Upper lobe of left lung (tissue), 6 donors: Measurements from ENCODE around the gene TLX3. TPM values are rescaled to one million over a fixed set of nuclear protein-coding genes. Genes with fewer than 3 reads are reported as not detected.

ENCODE experiments used
- ATAC-seq, 2 donors: fragments of 200-7000 bp; cut with Tn5 transposase; one replicate each; pipeline ENCODE4 v1.9.1; 2022; ENCODE audit warnings: mild to moderate bottlenecking in 2 of 2, moderate library complexity in 2 of 2; ENCODE audit not compliant: low FRiP score in 2 of 2
- DNase-seq, 2 donors: peaks; one replicate each; pipeline ENCODE4 v3.0.0-alpha.2; 2019 to 2020
- H3K27ac ChIP-seq, 4 donors: fragments of 200-600 bp; sonication (generic); one replicate each; pipeline ENCODE4 v1.5.1; 2016 to 2019
- H3K27me3 ChIP-seq, 4 donors: fragments of 200-600 bp; sonication (generic); one replicate each; pipeline ENCODE4 v1.5.1; 2017 to 2019
- H3K36me3 ChIP-seq, 4 donors: fragments of 200-600 bp; sonication (generic); one replicate each; pipeline ENCODE4 v1.5.1; 2016 to 2019
- H3K4me1 ChIP-seq, 4 donors: fragments of 200-600 bp; sonication (generic); one replicate each; pipeline ENCODE4 v1.5.1; 2018 to 2019
- H3K4me3 ChIP-seq, 4 donors: fragments of 200-600 bp; sonication (generic); one replicate each; pipeline ENCODE4 v1.5.1; 2017 to 2019; ENCODE audit warnings: mild to moderate bottlenecking in 2 of 4, moderate library complexity in 1 of 4
- H3K9me3 ChIP-seq, 4 donors: fragments of 200-600 bp; sonication (generic); one replicate each; pipeline ENCODE4 v1.5.1; 2018 to 2019
- CTCF ChIP-seq, 6 experiments: fragments of 450-650 bp in 4 of 6; fragments of 200-600 bp in 2 of 6; sonication (generic) in 2 of 6; IDR thresholded peaks; one replicate each; pipeline ENCODE4 v1.5.1; 2016 to 2019; ENCODE audit warnings: antibody characterized with exemption in 6 of 6
- EP300 ChIP-seq, 4 donors: sonication (generic); formaldehyde crosslinking; IDR thresholded peaks; one replicate each; pipeline ENCODE4 v1.5.1; 2017; ENCODE audit warnings: antibody characterized with exemption in 4 of 4, control low read depth in 2 of 4
- POLR2A ChIP-seq, 4 donors: fragments of 450-650 bp; IDR thresholded peaks; one replicate each; pipeline ENCODE4 v1.5.1; 2016 to 2017; ENCODE audit warnings: antibody characterized with exemption in 4 of 4, mild to moderate bottlenecking in 2 of 4
- POLR2AphosphoS5 ChIP-seq, 2 donors: sonication (generic); formaldehyde crosslinking; IDR thresholded peaks; one replicate each; pipeline ENCODE4 v1.5.1; 2017; ENCODE audit warnings: antibody characterized with exemption in 2 of 2
- WGBS, 2 donors: methylation state at CpG; one replicate each; pipeline ENCODE4 v1.1.5; 2017 to 2018; 5-methylcytosine and 5-hydroxymethylcytosine counted together
- total RNA-seq, 6 donors: library from RNA; depleted of rRNA in 4 of 6; stranded (reverse); fragments of >200 nt in 4 of 6; gene quantifications; one replicate each; pipeline versions ENCODE4 v1.1.0 to v1.2.1, GENCODE V29; 2016 to 2021
- donor health status: DM: no; HTN: no; CAD: no; lungs with moderate emphysema.
- donor health status: DM: no; HTN: yes; CAD: no; lungs with severe emphysema.

TLX3 gene
- total RNA-seq, 6 donors from 2014 or later = not detected

GRCh38 chr5:171335616-171336015 is 26.6 kb downstream of the TLX3 start:
- Histone ChIP-seq H3K27ac (no peak overlapping the region), H3K4me3 (no peak overlapping the region), H3K36me3 (no peaks in the 10 kb centered on the region), H3K4me1 (peaks cover 2 to 11% (median 9%) of the 10 kb centered on the region in 4 donors), H3K27me3 (no peaks in the 10 kb centered on the region), H3K9me3 (no peaks in the 10 kb centered on the region)
- ATAC-seq (no peak), DNase-seq (no peak)
- 81 to 85% methylated on average over 6 to 8 of the region's 8 CpGs for WGBS, 2 donors
- TF ChIP-seq CTCF (IDR thresholded peaks at IDR 0.05) (no peak), POLR2A (IDR thresholded peaks at IDR 0.05) (no peak), EP300 (IDR thresholded peaks at IDR 0.05) (no peak), POLR2AphosphoS5 (IDR thresholded peaks at IDR 0.05) (no peak)

GRCh38 chr5:171336521-171337209 is 27.6 kb downstream of the TLX3 start:
- Histone ChIP-seq H3K27me3 (no peaks in the 10 kb centered on the region), H3K4me1 (peaks cover 2 to 11% (median 9%) of the 10 kb centered on the region in 4 donors), H3K27ac (no peak overlapping the region), H3K9me3 (no peaks in the 10 kb centered on the region), H3K4me3 (peak overlapping the region in 2 of 4 donors; percentile 31 to 45), H3K36me3 (no peaks in the 10 kb centered on the region)
- ATAC-seq (peak in 1 of 2 donors; percentile 82), DNase-seq (no peak)
- WGBS, 2 donors = 8 to 22% methylated on average over 21 to 31 of the region's 31 CpGs
- TF ChIP-seq POLR2A (IDR thresholded peaks at IDR 0.05) (no peak), CTCF (IDR thresholded peaks at IDR 0.05) (peak in 5 of 6 experiments; percentile 28 to 36 (median 34))

- no peak for DNase-seq
- Histone ChIP-seq H3K27me3 (no peaks in the 10 kb centered on the region), H3K4me1 (peaks cover 2 to 11% (median 9%) of the 10 kb centered on the region in 4 donors), H3K9me3 (no peaks in the 10 kb centered on the region), H3K27ac (no peak overlapping the region), H3K36me3 (no peaks in the 10 kb centered on the region), H3K4me3 (peak overlapping the region in 2 of 4 donors; percentile 31 to 45)
- ATAC-seq = no peak
- WGBS, 2 donors = 30 to 32% methylated on average over 11 of the region's 11 CpGs
- TF ChIP-seq POLR2AphosphoS5 (IDR thresholded peaks at IDR 0.05) = no peak
- no peak for TF ChIP-seq POLR2A (IDR thresholded peaks at IDR 0.05)
- no peak for TF ChIP-seq EP300 (IDR thresholded peaks at IDR 0.05)
Observed at GRCh38 chr5:171337210-171337569, 28.1 kb downstream of the TLX3 start.

- Histone ChIP-seq H3K9me3 (no peaks in the 10 kb centered on the region), H3K27ac (no peak overlapping the region), H3K36me3 (no peaks in the 10 kb centered on the region), H3K4me3 (no peak overlapping the region), H3K4me1 (peaks cover 2 to 11% (median 9%) of the 10 kb centered on the region in 4 donors), H3K27me3 (no peaks in the 10 kb centered on the region)
- ATAC-seq = no peak
- TF ChIP-seq EP300 (IDR thresholded peaks at IDR 0.05) (no peak), POLR2AphosphoS5 (IDR thresholded peaks at IDR 0.05) (no peak), CTCF (IDR thresholded peaks at IDR 0.05) (no peak), POLR2A (IDR thresholded peaks at IDR 0.05) (no peak)
- no peak for DNase-seq
Observed at GRCh38 chr5:171340042-171340441, 31.0 kb downstream of the TLX3 start.

GRCh38 chr5:171340491-171340890 is 31.4 kb downstream of the TLX3 start:
- Histone ChIP-seq H3K9me3 (no peaks in the 10 kb centered on the region), H3K27me3 (no peaks in the 10 kb centered on the region), H3K36me3 (no peaks in the 10 kb centered on the region), H3K4me3 (no peak overlapping the region), H3K27ac (no peak overlapping the region), H3K4me1 (peaks cover 2 to 11% (median 9%) of the 10 kb centered on the region in 4 donors)
- TF ChIP-seq POLR2AphosphoS5 (IDR thresholded peaks at IDR 0.05) (no peak), CTCF (IDR thresholded peaks at IDR 0.05) (no peak), EP300 (IDR thresholded peaks at IDR 0.05) (no peak), POLR2A (IDR thresholded peaks at IDR 0.05) (no peak)
- ATAC-seq = no peak
- DNase-seq = no peak
- 57 to 62% methylated on average over 6 of the region's 6 CpGs for whole genome bisulfite sequencing, 2 donors
